ENCODE results near the gene THAP2. TPM values are rescaled to one million over a fixed set of nuclear protein-coding genes. Genes with fewer than 3 reads are reported as not detected.

THAP2 gene
- total and polyA plus RNA-seq, 2 donors (not counting 3 experiments of a cell fraction or from before 2014, with no cell fraction given), result 1.4 to 4.4 TPM

DNA sequence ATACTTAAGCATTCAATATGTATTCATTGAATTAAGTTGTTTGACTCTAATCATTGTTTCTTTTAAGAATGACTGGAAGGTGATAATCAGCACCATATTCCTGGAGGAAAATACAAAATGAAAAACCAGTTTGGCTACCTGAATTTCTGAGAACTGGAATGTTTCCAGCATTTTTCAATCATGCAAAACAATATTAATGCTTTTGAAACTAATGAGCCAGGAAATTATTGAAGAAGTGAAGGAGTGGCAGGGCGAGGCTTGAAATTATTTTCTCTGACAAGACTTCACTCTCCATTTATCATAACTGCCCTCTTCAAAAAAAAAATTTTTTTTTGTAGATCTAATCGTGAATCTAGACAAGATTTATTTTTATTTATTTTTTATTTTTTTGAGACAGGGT, 40.8 kb downstream of the THAP2 start:
- no peaks in the 10 kb centered on the region for H4K20me1 ChIP-seq (replicated peaks; ENCODE audit: control insufficient read depth, extremely low read depth, insufficient read depth, low read length)
- no TSS peak for BruUV-seq (replicated peaks)
- ChIA-PET CTCF (interaction anchor here (1.5 kb wide), 1 partner anchor 42 kb away, joined by 6 read pairs; no protein-coding TSS in a partner anchor), POLR2A (no interaction called here)
- DNase-seq (ENCODE audit: low read depth, low spot score) (no peak), FAIRE-seq (no peak)
- dilution Hi-C loops (cut with MboI; ENCODE audit: extremely low pct_ligation_motif_present, low sequenced_read_pairs), result no loop called here
- no peak overlapping the region for H3K4me2 ChIP-seq (ENCODE audit: insufficient read depth, low read length)
- intact Hi-C loops (cut with micrococcal nuclease), result no loop called here
- H3K9me1 ChIP-seq (replicated peaks; ENCODE audit: control insufficient read depth, extremely low read depth, insufficient read depth, low read length), result no peaks in the 10 kb centered on the region
- H2AFZ ChIP-seq (ENCODE audit: low read depth, low read length), result no peak overlapping the region
- no peak overlapping the region for H3K4me3 ChIP-seq (replicated peaks in 1 of 3; ENCODE audit: insufficient read depth in 1 of 3, low read depth in 1 of 3, low read length in 3 of 3)
- H3K27ac ChIP-seq (ENCODE audit: insufficient read depth, low read depth, low read length), result no peak overlapping the region
- H3K36me3 ChIP-seq (ENCODE audit: control insufficient read depth in 2 of 2, extremely low read depth in 1 of 2, insufficient read depth in 2 of 2, low read length in 2 of 2), result peaks cover 0 to 2% of the 10 kb centered on the region in 2 experiments
- H3K9me3 ChIP-seq (replicated peaks; ENCODE audit: control insufficient read depth, insufficient read depth, low read length), result no peaks in the 10 kb centered on the region
- H3K27me3 ChIP-seq (ENCODE audit: control insufficient read depth in 2 of 2, insufficient read depth in 2 of 2, low read length in 2 of 2), result no peaks in the 10 kb centered on the region
- TF ChIP-seq EZH2 (IDR thresholded peaks at IDR 0.05; ENCODE audit: borderline replicate concordance, low read depth, low read length, severe bottlenecking), result no peak
- TF ChIP-seq FOS (IDR thresholded peaks at IDR 0.05; ENCODE audit: borderline replicate concordance, insufficient read depth, low read length), result no peak
- no peak for TF ChIP-seq GATA2 (IDR thresholded peaks at IDR 0.05; ENCODE audit: insufficient read depth, insufficient read length, low read depth, low read length)
- TF ChIP-seq, protein P1, sequence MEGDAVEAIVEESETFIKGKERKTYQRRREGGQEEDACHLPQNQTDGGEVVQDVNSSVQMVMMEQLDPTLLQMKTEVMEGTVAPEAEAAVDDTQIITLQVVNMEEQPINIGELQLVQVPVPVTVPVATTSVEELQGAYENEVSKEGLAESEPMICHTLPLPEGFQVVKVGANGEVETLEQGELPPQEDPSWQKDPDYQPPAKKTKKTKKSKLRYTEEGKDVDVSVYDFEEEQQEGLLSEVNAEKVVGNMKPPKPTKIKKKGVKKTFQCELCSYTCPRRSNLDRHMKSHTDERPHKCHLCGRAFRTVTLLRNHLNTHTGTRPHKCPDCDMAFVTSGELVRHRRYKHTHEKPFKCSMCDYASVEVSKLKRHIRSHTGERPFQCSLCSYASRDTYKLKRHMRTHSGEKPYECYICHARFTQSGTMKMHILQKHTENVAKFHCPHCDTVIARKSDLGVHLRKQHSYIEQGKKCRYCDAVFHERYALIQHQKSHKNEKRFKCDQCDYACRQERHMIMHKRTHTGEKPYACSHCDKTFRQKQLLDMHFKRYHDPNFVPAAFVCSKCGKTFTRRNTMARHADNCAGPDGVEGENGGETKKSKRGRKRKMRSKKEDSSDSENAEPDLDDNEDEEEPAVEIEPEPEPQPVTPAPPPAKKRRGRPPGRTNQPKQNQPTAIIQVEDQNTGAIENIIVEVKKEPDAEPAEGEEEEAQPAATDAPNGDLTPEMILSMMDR (IDR thresholded peaks at IDR 0.05; ENCODE audit: extremely low read depth in 1 of 2, insufficient read depth in 1 of 2, low read depth in 1 of 2, low read length in 2 of 2), result no peak
- TF ChIP-seq, protein P2, sequence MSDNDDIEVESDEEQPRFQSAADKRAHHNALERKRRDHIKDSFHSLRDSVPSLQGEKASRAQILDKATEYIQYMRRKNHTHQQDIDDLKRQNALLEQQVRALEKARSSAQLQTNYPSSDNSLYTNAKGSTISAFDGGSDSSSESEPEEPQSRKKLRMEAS (IDR thresholded peaks at IDR 0.05; ENCODE audit: insufficient read depth, insufficient read length), result no peak
- no peak for TF ChIP-seq POLR2AphosphoS5 (IDR thresholded peaks at IDR 0.05; ENCODE audit: insufficient read depth, low read depth, low read length)
- no peak for TF ChIP-seq JUN (IDR thresholded peaks at IDR 0.05; ENCODE audit: borderline replicate concordance, insufficient read depth, insufficient read length, low read depth)
- no peaks in the 10 kb centered on the region for H3K79me2 ChIP-seq (ENCODE audit: control insufficient read depth, insufficient read depth, low read length)
- no peak overlapping the region for H3K9ac ChIP-seq (replicated peaks; ENCODE audit: extremely low read depth, insufficient read depth, low read length)
- H3K4me1 ChIP-seq (ENCODE audit: control insufficient read depth, extremely low read depth, insufficient read depth, low read length), result no peaks in the 10 kb centered on the region

All from endothelial cell of umbilical vein (primary cell).